Epithelial cell of prostate (primary cell): ENCODE data around the gene COPB1.

Experiments used
- DNase-seq: peaks from one replicate; pipeline ENCODE4 v3.0.0-alpha.2; 2011; ENCODE audit warnings: low read depth, low spot score
- H3K27ac ChIP-seq: fragments of 450-650 bp; 2 replicates; pipeline ENCODE4 v1.5.1; 2017; ENCODE audit warnings: mild to moderate bottlenecking

The COPB1 gene

DNA sequence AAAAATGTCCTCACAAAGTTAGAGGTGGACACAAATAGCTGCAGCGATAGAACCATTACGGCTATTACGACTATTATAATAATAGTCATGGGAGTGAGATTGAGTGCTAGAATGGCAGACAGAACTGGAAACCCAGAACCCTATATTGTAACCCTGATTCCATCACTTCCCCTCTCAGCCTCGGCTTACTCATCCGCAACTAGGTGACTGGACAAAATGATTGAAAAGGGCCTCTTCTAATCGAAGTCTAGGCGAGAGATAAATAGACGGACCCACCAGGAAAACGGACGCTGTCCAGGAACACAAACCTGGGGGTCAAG is 19.9 kb upstream of the COPB1 start:
- H3K27ac ChIP-seq: peak overlapping the region; percentile 93
- no peak for DNase-seq

DNA sequence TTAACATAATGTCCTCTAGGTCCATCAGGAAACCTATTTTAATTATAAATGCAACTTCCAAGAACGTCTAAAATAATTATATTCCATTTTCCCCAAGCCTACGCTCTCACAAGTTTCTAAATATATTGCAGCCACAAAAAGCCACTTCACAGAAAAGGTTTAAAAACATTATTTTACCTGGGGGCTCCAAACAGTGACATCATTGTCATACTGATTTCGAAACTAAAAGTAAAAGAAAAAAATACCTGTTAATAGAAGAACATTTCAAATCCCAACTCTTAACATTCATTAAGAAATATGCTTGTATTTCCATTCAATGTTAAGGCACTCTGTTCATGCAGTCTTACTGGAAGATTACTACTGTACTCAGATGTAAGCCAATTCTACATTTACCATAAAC is 19.2 kb upstream of the COPB1 start:
- DNase-seq: no peak
- peak overlapping the region; percentile 93 for H3K27ac ChIP-seq

DNA sequence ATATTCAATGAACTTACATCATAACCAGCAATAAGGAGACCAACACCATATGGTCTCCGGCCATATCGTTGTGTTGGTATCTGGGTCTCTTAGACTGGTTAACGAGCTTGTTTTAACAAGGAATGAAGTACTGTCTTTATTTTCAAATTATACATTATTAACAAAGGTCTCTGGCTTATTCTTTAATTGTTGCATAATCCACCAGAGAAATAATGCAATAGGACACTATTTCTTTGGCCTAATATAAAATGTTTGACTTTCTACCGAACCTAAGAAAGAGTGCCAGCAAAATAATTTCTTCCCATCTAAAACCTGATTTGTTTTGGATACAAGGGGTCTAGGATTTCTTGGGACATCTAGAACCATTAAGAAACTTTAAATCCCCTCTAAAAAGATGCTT is 14.2 kb upstream of the COPB1 start:
- no peak overlapping the region for H3K27ac ChIP-seq
- no peak for DNase-seq

DNA sequence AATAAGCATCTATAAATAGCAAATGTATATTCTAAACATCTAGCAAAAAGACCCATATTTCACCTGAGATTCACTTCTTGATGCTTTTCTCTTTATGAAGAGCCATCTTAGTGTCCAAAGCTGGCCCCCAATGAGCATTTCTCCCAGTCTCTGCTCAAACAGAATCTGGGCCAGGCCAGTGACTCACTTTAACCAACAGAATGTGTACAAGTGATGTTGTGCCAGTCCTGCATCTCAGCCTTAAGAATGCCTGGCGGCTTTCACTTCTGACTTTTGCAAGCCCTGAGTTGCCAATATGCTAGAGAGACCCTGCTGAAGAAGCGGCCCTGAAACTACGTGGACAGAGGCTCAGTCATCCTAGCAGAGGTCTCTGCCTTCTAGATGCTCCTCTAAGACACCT is 6.9 kb upstream of the COPB1 start:
- no peak overlapping the region for H3K27ac ChIP-seq

DNA sequence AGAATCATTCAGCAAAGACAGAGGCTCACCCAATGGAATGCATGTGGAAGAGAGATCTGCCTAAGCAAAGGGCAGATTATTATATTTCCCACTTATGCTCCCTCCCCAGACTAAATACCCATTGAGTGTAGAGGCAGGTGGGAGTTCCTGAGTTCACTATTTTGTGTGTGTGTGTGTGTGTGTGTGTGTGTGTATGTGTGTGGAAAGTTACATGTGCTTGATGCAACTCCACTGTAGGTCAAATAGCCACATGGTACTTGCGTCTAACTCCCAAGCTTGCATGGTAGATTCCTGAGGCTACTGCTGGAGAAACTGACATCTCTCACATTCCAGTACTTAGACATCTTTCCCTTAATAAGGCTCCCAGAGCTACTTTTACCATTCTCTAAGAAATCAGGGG is 3.4 kb upstream of the COPB1 start:
- DNase-seq: no peak
- no peak overlapping the region for H3K27ac ChIP-seq

More for the DNA sequence above, 6.9 kb upstream of the COPB1 start:
- DNase-seq: no peak

DNA sequence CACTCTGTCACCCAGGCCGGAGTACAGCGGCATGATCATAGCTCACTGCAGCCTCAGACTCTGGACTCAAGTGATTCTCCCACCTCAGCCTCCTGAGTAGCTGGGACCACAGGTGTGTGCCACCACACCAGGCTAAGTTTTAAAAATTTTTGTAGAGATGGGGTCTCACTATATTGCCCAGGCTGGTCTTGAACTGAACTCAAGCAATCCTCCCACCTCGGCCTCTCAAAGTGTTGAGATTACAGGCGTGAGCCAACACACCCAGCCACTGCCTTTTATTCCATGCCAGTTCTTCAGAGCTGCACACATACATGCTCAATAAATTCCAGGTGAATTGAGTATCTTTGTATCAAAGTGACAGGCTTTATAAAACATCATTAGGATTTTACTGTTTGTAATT is 2.4 kb upstream of the COPB1 start:
- DNase-seq: no peak

DNA sequence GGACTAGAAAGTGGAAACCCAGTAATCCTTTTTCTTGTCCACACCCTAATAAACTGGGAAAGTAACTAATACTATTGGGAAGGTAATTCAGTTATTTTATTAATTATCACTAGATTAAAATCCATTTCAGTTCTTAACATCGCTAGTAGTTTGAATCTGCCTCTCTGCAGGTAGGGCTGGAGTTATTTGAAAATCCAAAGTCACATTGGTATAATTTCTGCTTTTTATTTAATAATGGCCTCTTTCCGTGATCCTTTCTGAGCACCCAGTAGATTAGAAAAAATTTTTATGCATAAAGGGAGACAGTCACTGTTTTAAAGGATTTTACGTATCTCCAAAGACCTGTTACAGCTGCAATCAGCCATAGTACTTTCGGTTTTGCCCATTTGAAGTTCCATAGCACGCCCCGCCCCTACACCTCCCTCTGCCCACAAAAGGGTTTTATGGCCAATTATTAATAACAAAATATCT is 605 bp upstream of the COPB1 start:
- H3K27ac ChIP-seq: peak overlapping the region; percentile 66
- no peak for DNase-seq

More for the DNA sequence above, 2.4 kb upstream of the COPB1 start:
- H3K27ac ChIP-seq: no peak overlapping the region

DNA sequence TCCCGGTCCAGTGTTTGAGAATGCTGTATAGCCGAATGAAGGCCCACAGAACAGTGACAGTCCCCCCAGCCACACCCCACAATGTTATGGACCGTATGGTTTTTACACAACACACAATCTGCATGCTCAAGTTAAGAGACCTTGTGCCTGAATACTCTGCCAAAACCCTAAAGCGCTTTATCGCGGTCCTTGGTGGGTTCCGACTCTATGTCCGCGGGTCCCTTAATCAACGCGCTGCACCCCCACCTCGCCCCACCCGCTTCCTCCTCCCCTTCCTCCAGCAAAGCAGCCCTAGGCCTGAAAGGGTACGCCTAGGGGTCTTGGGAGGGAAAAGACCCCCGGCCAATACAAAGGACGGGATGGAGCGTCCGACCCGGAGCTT is 442 bp downstream of the COPB1 start:
- no peak for DNase-seq
- H3K27ac ChIP-seq: peak overlapping the region; percentile 66

DNA sequence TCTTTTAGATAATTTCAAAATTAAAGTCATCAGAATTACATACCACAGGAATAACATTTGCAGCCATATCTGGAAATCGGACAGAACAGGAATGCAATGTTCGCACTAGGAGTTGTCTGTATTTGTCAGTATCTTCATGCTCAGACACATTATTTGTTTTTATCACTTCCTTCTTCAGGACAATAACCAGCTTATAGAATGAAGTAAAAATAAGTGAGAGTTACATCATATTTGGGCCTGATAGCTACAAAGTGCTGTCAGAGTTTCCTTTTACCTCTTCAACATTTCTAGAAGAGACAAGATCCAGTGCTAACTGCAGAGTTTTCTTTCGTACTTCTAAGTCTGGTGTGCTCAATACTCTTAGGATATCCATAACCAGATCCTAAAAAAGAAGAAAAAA is 18.9 kb downstream of the COPB1 start:
- H3K27ac ChIP-seq: peak overlapping the region; percentile 92
- DNase-seq: no peak

DNA sequence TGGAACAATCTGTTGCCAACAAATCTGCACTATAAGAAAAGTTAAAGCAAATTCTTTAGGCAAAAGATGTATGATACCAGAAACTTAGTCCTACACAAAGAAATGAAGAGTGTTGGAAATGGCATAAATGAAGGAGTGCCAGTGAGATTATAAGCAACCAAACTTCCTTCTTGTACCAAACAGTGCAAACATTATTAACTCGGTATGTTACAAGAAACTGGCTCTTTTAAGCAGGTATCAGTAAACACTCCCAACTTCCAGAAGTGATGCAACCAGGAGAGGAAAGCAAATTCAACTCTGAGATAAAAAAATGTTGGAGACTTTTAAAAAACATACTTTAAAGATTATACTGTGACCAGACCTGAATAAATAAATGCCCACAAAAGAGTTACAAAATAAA is 28.5 kb downstream of the COPB1 start:
- no peak overlapping the region for H3K27ac ChIP-seq
- no peak for DNase-seq

DNA sequence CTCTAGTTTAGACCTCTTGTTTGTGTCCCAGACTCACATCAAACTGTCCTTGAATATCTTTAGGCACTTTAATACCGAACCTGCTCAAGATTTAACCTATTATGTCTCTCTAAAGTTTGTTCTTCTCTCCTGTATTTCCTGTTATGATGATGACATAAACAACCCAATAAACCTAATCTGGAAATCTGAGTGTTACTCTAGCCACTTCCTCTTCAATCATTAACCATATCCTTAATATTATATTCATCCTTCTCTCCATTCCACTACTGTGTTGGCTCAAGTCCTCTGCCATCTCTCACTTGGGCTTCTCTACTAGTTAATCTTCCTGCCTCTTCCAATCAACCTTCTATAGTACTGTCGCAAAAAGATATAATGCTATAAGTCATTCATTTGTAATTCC is 36.0 kb downstream of the COPB1 start:
- DNase-seq: no peak
- peak overlapping the region; percentile 5 for H3K27ac ChIP-seq

DNA sequence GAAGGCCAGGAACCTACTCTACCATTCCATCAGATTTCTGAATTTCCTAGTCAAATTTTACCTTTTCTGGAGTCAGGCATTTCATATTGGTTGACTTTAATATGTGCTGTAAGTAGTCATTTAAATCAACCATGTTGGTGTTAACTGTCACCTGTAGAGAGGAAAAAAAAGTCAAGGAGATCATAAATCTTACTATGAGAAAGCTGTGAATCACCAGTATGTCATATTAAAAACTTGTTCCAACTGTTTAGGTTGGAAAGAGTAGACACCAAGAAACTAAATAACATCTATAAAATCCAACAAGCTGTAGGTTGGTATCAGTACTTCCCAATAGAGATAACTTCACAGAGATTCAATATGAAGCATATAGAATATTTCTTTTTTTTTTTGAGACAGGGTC is 39.5 kb downstream of the COPB1 start:
- peak overlapping the region; percentile 1 for H3K27ac ChIP-seq
- no peak for DNase-seq

DNA sequence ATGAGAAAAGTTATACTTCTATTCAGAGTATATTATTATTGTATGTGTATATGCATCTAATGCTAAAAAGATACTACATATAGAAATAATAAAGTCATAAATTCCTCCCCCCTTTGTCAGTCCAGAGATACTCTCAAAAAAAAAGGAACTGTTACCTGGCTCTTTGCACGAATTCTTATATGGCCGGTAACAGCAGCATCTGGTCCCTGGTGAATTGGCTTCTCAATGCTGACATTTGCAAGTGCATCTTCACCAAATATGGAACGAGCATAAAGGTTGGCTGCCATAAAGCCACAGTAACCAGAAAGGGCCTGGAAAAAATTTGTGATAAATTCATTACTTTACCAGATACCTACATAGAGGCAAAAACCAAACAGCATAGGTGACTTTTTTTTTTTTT is 41.2 kb downstream of the COPB1 start:
- no peak overlapping the region for H3K27ac ChIP-seq
- DNase-seq: no peak

DNA sequence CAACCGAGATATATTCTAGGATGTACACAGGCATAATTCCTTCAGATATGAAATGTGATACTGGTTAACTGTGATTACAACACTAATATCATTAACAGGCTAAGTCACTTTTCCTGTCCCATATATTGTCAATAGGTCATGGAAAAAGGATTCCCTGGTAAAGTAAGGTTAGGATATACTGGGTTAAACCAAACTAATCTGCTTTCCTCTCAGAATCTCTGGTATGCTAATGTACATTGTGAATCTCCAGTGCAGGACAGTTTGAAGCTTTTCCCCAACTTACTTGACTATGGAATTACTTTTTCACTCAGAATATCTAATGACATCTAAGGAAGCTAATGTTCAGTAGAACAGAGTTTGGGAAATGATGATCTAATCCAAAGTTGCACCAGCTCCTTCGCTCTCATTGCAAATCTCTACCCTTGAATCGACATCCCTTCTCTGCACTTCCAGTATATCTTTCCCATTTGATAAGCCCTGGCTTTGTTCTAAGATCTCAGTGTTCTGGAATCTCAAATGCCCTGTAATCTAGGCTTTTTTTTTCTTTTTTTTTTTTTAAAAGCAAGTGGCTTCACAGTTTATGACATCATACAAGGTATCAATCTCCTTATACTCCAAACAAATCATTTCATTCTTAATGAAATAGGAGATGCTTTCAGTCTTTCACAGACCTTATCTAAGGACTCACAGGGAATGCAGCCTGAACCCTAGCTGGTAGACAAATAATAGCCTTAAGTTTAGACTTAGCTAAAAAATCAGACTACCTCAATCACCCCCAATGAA is 43.8 kb downstream of the COPB1 start:
- peak overlapping the region; percentile 14 for H3K27ac ChIP-seq

DNA sequence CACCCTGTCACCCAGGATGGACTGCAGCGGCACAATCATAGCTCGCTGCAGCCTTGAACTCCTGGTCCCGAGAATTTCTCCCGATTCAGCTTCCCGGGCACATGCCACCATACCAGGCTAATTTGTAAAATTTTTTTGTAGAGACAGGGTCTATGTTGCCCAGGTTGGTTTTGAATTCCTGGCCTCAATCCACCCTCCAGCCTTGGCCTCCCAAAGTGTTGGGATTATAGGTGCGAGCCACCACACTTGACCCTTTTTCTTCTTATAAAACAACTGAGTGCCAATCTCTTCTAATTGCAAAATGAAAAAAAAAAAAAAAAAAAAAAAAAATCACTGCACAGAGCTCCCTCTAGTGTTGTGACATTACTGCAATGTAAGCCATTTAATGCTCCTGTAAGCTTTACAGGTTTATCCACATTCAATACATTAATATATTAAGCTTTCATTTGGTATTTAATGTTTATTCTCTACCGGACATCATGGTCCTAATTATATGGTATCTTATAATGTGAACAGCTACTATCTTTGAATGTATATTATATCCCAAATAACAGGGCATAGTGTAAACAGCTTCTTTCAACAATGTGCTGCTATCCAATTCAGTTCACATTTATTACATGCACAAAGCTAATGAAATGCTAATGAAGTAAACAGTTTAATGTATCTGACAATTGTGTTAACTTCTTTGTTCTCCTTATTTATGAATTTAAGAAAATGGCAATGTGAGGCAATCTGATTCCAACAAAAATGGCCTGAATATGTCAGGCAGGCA is 44.6 kb downstream of the COPB1 start:
- no peak for DNase-seq

More for the DNA sequence above, 43.8 kb downstream of the COPB1 start:
- no peak for DNase-seq

DNA sequence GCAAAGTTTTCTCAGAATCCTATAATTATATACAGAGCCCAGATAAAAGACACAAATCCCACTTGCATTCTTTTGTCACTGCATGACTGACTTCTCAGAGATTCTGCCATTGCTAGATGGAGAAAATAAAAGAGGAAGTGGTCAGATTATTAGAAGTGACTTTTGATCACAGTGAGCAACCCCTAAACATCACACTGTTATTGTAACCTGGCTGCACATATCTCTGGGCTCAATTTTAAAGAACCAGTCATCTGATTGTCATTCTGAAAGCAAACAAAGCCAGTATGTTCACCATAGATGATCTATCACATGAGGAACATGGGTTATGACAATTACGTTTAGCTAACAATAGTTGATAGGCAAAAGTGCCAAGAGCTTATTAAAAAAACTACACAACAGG is 47.8 kb downstream of the COPB1 start:
- no peak for DNase-seq
- H3K27ac ChIP-seq: no peak overlapping the region

More for the DNA sequence above, 44.6 kb downstream of the COPB1 start:
- peak overlapping the region; percentile 14 for H3K27ac ChIP-seq

DNA sequence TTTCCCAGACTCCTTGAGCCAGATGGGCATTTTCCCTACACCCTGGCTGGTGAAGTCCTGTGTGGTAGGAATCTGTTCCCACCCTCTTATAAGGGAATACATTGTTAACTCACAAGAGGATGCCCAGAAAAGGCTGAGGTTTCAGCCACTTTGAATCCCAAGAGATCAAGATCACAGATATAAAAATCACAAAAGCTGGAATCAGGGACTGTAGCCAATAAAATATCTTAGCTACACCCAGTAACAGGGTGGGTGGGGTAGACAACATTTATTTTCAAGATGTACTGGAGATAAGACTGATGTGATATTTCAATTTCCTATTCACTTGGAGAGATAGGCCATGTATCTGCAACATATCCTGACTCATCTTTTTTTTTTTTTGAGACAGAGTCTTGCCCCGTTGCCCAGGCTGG is 50.3 kb downstream of the COPB1 start:
- no peak for DNase-seq
- H3K27ac ChIP-seq: peak overlapping the region; percentile 89

DNA sequence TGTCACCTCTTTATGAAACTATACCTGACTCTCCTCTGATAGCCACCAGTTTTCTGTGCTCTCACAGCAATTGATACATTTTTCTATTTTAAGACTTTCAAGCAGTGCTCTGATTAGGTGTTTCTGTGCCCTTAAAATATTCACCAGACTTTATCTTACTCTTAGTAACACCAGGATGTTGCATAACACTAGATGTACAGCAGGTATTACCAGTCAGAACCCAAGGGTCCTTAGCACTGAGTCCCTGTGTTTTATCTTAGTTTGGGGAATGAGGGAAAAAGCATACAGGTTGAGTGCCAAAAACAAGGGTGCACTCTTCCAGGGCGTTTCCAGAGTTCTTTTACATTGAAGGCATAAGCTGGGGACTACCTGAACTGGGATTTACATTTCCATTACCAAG is 51.4 kb downstream of the COPB1 start:
- no peak for DNase-seq
- H3K27ac ChIP-seq: peak overlapping the region; percentile 89

DNA sequence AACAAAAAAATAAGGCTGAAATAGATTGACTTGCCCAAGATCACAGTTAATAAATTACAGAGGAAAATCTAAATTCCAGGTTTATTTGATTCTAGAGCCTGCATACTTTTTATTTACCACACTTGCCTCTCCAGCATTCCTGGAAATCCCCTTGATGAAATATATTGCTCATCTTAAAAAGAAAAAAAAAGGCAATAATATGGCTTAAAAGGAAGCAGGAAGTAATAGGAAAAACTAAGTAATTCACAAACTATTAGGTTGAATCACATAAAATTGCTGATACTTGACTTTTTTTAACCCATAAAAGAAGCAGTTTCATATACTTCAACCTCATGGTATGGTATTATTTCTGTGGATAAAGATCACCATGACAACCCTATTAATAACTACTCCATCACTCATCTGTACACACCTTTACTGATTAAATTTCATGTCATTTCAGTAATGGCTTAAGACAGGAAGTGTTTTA is 52.9 kb downstream of the COPB1 start:
- peak overlapping the region; percentile 89 for H3K27ac ChIP-seq
- no peak for DNase-seq

DNA sequence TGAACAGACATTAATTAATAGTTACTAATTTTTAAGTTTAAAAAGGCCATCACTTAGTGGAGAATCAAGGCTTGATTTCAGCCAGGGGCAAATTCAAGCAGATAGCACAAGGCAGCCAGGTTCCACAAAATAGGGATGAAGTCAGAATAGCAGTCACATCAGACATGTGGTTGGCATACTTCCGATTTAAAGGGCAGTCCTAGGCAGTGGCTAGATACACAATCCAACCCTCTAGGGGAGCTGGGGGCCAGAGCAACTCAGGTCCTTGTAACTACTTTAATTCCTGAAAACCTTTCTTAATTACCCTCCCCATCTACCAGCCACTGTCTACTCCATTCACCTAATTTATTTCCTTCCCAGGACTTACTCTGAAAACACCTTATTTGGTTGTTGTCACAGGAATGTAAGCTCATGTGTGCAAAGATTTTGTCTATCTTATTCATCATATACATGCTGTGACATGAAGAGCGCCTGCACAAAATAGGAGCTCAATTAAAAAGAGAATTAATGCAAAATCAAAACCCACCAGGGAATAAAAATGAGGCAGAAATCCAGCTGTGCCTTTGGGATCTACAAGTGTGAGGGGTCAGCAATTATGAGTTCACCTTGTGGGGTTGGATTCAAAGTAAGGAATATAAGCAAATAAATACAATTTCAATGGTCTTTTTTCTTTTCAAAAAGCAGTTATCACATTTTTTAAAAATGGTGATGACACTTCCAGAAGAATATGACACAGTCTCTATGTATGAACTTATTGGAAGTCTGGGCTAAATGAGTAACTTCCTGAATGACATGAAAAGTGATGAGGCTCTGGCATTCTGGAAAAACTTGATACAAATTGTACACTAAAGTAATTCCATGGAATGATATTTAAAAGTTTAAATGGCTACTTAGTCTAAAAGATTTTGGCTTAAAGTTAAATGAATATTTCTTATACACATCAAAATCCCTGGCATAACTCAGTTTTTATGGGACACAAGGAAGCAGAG is 53.8 kb downstream of the COPB1 start:
- DNase-seq: no peak
- peak overlapping the region; percentile 89 for H3K27ac ChIP-seq
